ENCODE measurements around the gene HDAC11.

DNA sequence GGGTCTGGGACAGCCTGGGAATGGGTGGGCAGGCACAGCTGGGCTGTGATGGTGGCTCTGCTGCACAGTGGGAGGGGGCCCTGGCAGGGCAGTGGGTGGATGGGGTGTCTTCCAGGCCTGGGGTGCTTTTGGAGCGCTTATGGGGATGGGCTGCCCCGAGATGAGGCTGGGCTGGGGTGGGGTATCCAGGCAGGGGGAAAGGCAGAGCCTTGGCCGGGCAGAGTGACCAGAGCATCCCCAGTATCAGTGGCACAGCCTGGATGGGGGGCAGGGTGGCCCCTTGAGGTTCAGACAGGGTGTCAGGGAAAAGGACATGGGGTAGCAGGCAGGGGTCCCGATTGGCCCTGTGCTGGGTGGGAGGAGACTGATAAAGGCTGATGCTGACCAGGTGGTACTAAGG lies 26.6 kb downstream of the HDAC11 start:
- TF ChIP-seq, protein P1, sequence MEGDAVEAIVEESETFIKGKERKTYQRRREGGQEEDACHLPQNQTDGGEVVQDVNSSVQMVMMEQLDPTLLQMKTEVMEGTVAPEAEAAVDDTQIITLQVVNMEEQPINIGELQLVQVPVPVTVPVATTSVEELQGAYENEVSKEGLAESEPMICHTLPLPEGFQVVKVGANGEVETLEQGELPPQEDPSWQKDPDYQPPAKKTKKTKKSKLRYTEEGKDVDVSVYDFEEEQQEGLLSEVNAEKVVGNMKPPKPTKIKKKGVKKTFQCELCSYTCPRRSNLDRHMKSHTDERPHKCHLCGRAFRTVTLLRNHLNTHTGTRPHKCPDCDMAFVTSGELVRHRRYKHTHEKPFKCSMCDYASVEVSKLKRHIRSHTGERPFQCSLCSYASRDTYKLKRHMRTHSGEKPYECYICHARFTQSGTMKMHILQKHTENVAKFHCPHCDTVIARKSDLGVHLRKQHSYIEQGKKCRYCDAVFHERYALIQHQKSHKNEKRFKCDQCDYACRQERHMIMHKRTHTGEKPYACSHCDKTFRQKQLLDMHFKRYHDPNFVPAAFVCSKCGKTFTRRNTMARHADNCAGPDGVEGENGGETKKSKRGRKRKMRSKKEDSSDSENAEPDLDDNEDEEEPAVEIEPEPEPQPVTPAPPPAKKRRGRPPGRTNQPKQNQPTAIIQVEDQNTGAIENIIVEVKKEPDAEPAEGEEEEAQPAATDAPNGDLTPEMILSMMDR (IDR thresholded peaks at IDR 0.05) = no peak
- TF ChIP-seq POLR2A (IDR thresholded peaks at IDR 0.05) = no peak

Data from prostate gland (tissue), 2 donors.